PC-3 (cell line): ENCODE data around the gene OMD. TPM values are rescaled to one million over a fixed set of nuclear protein-coding genes. Genes with fewer than 3 reads are reported as not detected.
A peak's percentile ranks its signal among the peaks of the same experiment; 100 is the strongest.
"Not testable (repeated sequence)": the region's sequence is repeated elsewhere in the genome, so short reads cannot be mapped to it uniquely, and the experiment has no call there.

ENCODE experiments used
- ATAC-seq: fragments of 200-7000 bp; cut with Tn5 transposase; 2 replicates; pipeline ENCODE4 v1.9.1; 2020; ENCODE audit warnings: mild to moderate bottlenecking, moderate library complexity
- BruUV-seq: library from RNA; stranded (reverse); fragments of 400-500 nt; replicated peaks from 2 replicates; lab custom pipeline; 2021; lab: Mats Ljungman, UMichigan
- CTCF ChIA-PET: fragments of 300-600 bp; sonication (Branson Sonifier 250); formaldehyde crosslinking; loops from one replicate; lab custom pipeline; 2022; ENCODE audit warnings: antibody characterized with exemption; lab: Charles Lee
- POLR2A ChIA-PET: fragments of 300-600 bp; sonication (Branson Sonifier 250); formaldehyde crosslinking; loops from one replicate; lab custom pipeline; 2022; ENCODE audit warnings: antibody characterized with exemption; ENCODE audit not compliant: unreplicated experiment; lab: Charles Lee
- DNase-seq: peaks from one replicate; pipeline ENCODE4 v3.0.0-alpha.2; 2015
- H2AFZ ChIP-seq: fragments of 300-600 bp; sonication (generic); 2 replicates; pipeline ENCODE4 v1.6.0; 2016; ENCODE audit warnings: antibody characterized with exemption, low read length
- H3F3A ChIP-seq: fragments of 300-600 bp; sonication (generic); one replicate; pipeline ENCODE4 v1.6.0; 2017; ENCODE audit warnings: antibody characterized with exemption, low read length, control low read depth, mild to moderate bottlenecking; ENCODE audit not compliant: unreplicated experiment
- H3K27ac ChIP-seq: fragments of 300-600 bp; sonication (generic); 2 replicates; pipeline ENCODE4 v1.5.1; 2016; ENCODE audit warnings: mild to moderate bottlenecking, low read length
- H3K27me3 ChIP-seq: fragments of 300-600 bp; sonication (generic); 2 replicates; pipeline ENCODE4 v1.6.1; 2016; ENCODE audit warnings: low read length, mixed read lengths
- H3K36me3 ChIP-seq: fragments of 300-600 bp; sonication (generic); 2 replicates; pipeline ENCODE4 v1.6.1; 2016; ENCODE audit warnings: low read depth, mixed run types, low read length, mixed read lengths
- H3K4me1 ChIP-seq: fragments of 300-600 bp; sonication (generic); 2 replicates; pipeline ENCODE4 v1.5.1; 2016; ENCODE audit warnings: low read length; ENCODE audit not compliant: insufficient read depth
- H3K4me2 ChIP-seq: fragments of 300-600 bp; sonication (generic); 2 replicates; pipeline ENCODE4 v1.6.0; 2016; ENCODE audit warnings: low read length
- H3K4me3 ChIP-seq: fragments of 300-600 bp; sonication (generic); 2 replicates; pipeline ENCODE4 v1.5.1; 2016; ENCODE audit warnings: mild to moderate bottlenecking, low read length, mixed read lengths
- H3K79me2 ChIP-seq: fragments of 300-600 bp; sonication (generic); 2 replicates; pipeline ENCODE4 v1.6.1; 2017; ENCODE audit warnings: low read length, mixed read lengths
- H3K9ac ChIP-seq: fragments of 300-600 bp; sonication (generic); 2 replicates; pipeline ENCODE4 v1.6.0; 2016; ENCODE audit warnings: mild to moderate bottlenecking, low read length
- H3K9me2 ChIP-seq: fragments of 300-600 bp; sonication (generic); replicated peaks from 2 replicates; pipeline ENCODE4 v1.6.1; 2016; ENCODE audit warnings: mixed run types, low read length, mixed read lengths
- H3K9me3 ChIP-seq: fragments of 300-600 bp; sonication (generic); 2 replicates; pipeline ENCODE4 v1.6.1; 2016; ENCODE audit warnings: low read length, mixed read lengths
- H4K20me1 ChIP-seq: fragments of 300-600 bp; sonication (generic); 2 replicates; pipeline ENCODE4 v1.6.1; 2016; ENCODE audit warnings: low read length, mixed read lengths
- EZH2 ChIP-seq: fragments of 300-600 bp; sonication (generic); IDR thresholded peaks from one replicate; pipeline ENCODE4 v1.6.1; 2017; ENCODE audit warnings: antibody characterized with exemption, mild to moderate bottlenecking, low read length; ENCODE audit not compliant: unreplicated experiment
- EZH2phosphoT487 ChIP-seq: fragments of 300-600 bp; sonication (generic); IDR thresholded peaks from 2 replicates; pipeline ENCODE4 v1.6.1; 2018; ENCODE audit warnings: mild to moderate bottlenecking, antibody characterized with exemption, low read length, borderline replicate concordance
- intact Hi-C: fragments of 100-400 bp; cut with micrococcal nuclease; formaldehyde crosslinking; loops from 2 replicates; pipeline ENCODE4 v1.9.0; 2023
- total RNA-seq: library from RNA; depleted of rRNA; stranded (reverse); fragments of >200 nt; gene quantifications from 2 replicates; pipeline ENCODE4 v1.2.3, GENCODE V29; 2014
- TF ChIP-seq, protein P1 (sequence below): fragments of 300-600 bp; sonication (generic); conservative IDR thresholded peaks from 2 replicates; pipeline ENCODE4 v1.5.1; 2017; ENCODE audit warnings: antibody characterized with exemption, low read depth, mild to moderate bottlenecking, low read length

The OMD gene
- total RNA-seq, 1 experiment from 2014 or later, result not detected

DNA sequence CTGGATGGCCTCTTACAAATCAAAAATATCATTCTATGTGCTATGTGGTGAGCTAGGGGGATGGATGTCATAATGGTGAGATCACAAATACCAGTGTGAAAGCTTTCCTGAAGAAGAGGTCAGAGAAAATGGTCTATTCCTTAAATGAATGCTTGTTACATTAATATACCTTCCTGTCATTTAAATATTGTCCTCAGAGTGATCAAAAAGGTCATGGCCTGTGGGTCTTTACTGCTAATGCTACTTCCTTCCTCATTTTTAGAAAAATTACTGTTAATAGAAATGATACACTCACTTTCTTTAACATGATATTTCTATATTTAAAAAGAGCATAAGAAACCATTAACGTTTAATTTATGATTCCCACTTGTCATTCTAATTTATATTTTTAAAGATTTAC is 9.7 kb downstream of the OMD start:
- no peaks in the 10 kb centered on the region for H3K79me2 ChIP-seq
- H3K9me3 ChIP-seq, result no peaks in the 10 kb centered on the region
- H3K4me3 ChIP-seq, result no peak overlapping the region
- DNase-seq, result no peak
- no peak for ATAC-seq
- no peaks in the 10 kb centered on the region for H3K27me3 ChIP-seq
- no TSS peak for BruUV-seq
- H3K36me3 ChIP-seq, result no peaks in the 10 kb centered on the region
- no peaks in the 10 kb centered on the region for H4K20me1 ChIP-seq
- H3K27ac ChIP-seq, result no peak overlapping the region
- H3K4me1 ChIP-seq, result no peaks in the 10 kb centered on the region
- H3K9me2 ChIP-seq, result no peaks in the 10 kb centered on the region
- ChIA-PET CTCF (no interaction called here), POLR2A (no interaction called here)
- intact Hi-C loops, result no loop called here
- H3K4me2 ChIP-seq, result no peak overlapping the region
- TF ChIP-seq, protein P1, sequence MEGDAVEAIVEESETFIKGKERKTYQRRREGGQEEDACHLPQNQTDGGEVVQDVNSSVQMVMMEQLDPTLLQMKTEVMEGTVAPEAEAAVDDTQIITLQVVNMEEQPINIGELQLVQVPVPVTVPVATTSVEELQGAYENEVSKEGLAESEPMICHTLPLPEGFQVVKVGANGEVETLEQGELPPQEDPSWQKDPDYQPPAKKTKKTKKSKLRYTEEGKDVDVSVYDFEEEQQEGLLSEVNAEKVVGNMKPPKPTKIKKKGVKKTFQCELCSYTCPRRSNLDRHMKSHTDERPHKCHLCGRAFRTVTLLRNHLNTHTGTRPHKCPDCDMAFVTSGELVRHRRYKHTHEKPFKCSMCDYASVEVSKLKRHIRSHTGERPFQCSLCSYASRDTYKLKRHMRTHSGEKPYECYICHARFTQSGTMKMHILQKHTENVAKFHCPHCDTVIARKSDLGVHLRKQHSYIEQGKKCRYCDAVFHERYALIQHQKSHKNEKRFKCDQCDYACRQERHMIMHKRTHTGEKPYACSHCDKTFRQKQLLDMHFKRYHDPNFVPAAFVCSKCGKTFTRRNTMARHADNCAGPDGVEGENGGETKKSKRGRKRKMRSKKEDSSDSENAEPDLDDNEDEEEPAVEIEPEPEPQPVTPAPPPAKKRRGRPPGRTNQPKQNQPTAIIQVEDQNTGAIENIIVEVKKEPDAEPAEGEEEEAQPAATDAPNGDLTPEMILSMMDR, result no peak
- TF ChIP-seq EZH2phosphoT487, result no peak
- no peak for TF ChIP-seq EZH2
- H3F3A ChIP-seq, result no peaks in the 10 kb centered on the region
- H3K9ac ChIP-seq, result no peak overlapping the region
- no peak overlapping the region for H2AFZ ChIP-seq

DNA sequence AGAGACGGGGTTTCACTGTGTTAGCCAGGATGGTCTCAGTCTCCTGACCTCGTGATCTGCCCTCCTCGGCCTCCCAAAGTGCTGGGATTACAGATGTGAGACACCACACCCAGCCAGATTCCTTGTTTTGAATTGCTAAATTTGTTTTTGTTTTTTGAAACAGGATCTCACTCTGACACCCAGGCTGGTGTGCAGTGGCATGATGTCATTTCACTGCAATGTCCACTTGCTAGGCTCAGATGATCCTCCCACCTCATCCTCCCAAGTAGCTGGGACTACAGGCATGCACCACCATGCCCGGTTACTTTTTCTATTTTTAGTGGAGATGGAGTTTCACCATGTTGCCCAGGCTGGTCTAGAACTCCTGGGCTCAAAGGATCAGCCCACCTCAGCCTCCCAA is 13.1 kb downstream of the OMD start:
- POLR2A ChIA-PET, H3K4me2 ChIP-seq, H4K20me1 ChIP-seq, CTCF ChIA-PET, H3K27me3 ChIP-seq, H3K9me2 ChIP-seq, ATAC-seq, H3K9ac ChIP-seq, intact Hi-C loops, H3K27ac ChIP-seq, H3K79me2 ChIP-seq, H3F3A ChIP-seq, DNase-seq, H2AFZ ChIP-seq, H3K36me3 ChIP-seq, H3K4me1 ChIP-seq, H3K9me3 ChIP-seq, BruUV-seq, H3K4me3 ChIP-seq: not testable (repeated sequence)

DNA sequence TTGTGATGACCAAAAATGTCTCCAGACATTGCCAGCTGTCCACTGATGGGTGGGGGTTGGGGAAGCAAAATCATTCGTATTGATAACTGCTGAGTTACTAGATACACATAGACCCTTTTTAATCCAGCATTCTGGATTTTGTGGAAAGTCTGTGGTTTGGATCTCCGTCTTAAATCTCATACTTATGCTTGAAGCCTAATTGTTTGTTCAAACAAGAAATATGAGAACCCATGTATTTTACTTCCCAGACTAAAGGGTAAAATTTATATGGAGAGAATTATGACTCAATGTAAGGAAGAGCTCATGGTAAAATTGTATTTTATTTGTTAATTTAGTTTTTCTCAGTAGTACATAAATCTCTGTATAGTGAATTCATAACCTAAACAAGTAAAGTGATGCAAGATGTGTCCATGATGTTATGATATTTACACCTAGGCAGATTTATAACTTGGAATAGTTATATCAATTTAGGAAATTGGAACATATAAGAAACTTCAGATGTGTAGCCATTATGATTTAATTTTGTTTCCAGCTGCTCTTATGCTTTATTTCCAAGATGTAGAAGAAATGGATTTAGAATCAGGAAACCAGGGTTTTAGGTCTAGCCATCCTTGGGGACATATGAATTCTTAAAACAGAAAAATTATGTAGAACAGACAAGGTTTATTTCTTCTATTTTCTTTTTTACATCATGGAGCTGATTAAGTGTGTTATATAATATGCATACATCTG is 15.4 kb downstream of the OMD start:
- Histone ChIP-seq H3F3A (no peaks in the 10 kb centered on the region), H3K27ac (no peak overlapping the region), H3K36me3 (no peaks in the 10 kb centered on the region), H3K79me2 (no peaks in the 10 kb centered on the region), H3K4me1 (peaks cover 8% of the 10 kb centered on the region), H3K9me2 (no peaks in the 10 kb centered on the region), H4K20me1 (no peaks in the 10 kb centered on the region), H3K4me2 (no peak overlapping the region), H3K27me3 (no peaks in the 10 kb centered on the region), H3K9me3 (no peaks in the 10 kb centered on the region), H3K4me3 (no peak overlapping the region), H3K9ac (no peak overlapping the region), H2AFZ (no peak overlapping the region)
- no peak for DNase-seq
- intact Hi-C loops, result no loop called here
- peak; percentile 22; the same call in 1 of the 2 replicates for ATAC-seq
- BruUV-seq, result no TSS peak
- POLR2A ChIA-PET, result no interaction called here
- CTCF ChIA-PET, result interaction anchor here (1.2 kb wide), 1 partner anchor 81 kb away, joined by 3 read pairs; no protein-coding TSS in a partner anchor
- TF ChIP-seq, protein P1, result no peak
- no peak for TF ChIP-seq EZH2
